ENCODE measurements around the gene DCAF5.

- TF ChIP-seq CTCF (IDR thresholded peaks at IDR 0.05) (no peak), POLR2A (IDR thresholded peaks at IDR 0.05) (no peak)
Observed at GRCh38 chr14:69047255-69047654, 105.7 kb downstream of the DCAF5 start.
